Ishikawa (cell line): ENCODE data around the gene NIPA2.

ENCODE experiments used
- CEBPB ChIP-seq: IDR thresholded peaks from 2 replicates; pipeline ENCODE4 v1.6.1; 2012
- EGR1 ChIP-seq: IDR thresholded peaks from 2 replicates; pipeline ENCODE4 v1.6.1; 2012
- EP300 ChIP-seq: IDR thresholded peaks from 2 replicates; pipeline ENCODE4 v1.6.1; 2012; ENCODE audit warnings: borderline replicate concordance
- NFIC ChIP-seq: IDR thresholded peaks from 2 replicates; pipeline ENCODE4 v1.6.1; 2012
- RAD21 ChIP-seq: IDR thresholded peaks from 2 replicates; pipeline ENCODE4 v1.6.1; 2012; ENCODE audit warnings: low read depth
- TAF1 ChIP-seq: IDR thresholded peaks from 2 replicates; pipeline ENCODE4 v1.6.1; 2012; ENCODE audit warnings: low read depth, mild to moderate bottlenecking
- TCF12 ChIP-seq: IDR thresholded peaks from 2 replicates; pipeline ENCODE4 v1.6.1; 2012; ENCODE audit warnings: low read depth
- YY1 ChIP-seq: IDR thresholded peaks from 2 replicates; pipeline ENCODE4 v1.6.1; 2012; ENCODE audit warnings: low read depth
- ZBTB7A ChIP-seq: IDR thresholded peaks from 2 replicates; pipeline ENCODE4 v1.6.1; 2012; ENCODE audit warnings: low read depth
- TF ChIP-seq, protein P1 (sequence below): IDR thresholded peaks from 2 replicates; pipeline ENCODE4 v1.6.1; 2012
- TF ChIP-seq, protein P2 (sequence below): IDR thresholded peaks from 2 replicates; pipeline ENCODE4 v1.6.1; 2012; ENCODE audit warnings: low read depth, mild to moderate bottlenecking
- TF ChIP-seq, protein P3 (sequence below): IDR thresholded peaks from 2 replicates; pipeline ENCODE4 v1.6.1; 2012

DNA sequence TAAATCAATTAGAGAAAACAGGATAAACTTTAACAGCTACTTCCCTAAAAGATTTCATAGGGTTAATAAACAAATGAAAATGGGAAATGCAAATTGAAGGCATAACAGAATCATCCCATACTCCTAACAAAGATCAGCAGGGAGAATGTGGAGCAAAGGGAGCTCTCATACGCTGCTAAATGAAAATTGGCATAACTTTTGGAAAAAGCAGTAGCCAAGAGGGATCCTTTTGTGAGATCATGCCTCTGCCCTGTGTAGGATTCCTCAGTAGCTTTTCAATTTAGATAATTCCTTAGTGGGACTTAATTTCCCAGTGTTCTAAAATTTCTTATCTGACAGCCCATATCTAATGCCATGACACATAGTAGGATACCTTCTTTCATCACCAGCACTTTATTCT lies 18.2 kb downstream of the NIPA2 start:
- TF ChIP-seq TAF1 (no peak), RAD21 (no peak), CEBPB (no peak), EGR1 (no peak), YY1 (no peak), NFIC (no peak), EP300 (no peak), TCF12 (no peak), ZBTB7A (no peak)
- TF ChIP-seq, protein P1, sequence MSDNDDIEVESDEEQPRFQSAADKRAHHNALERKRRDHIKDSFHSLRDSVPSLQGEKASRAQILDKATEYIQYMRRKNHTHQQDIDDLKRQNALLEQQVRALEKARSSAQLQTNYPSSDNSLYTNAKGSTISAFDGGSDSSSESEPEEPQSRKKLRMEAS: no peak
- TF ChIP-seq, protein P2, sequence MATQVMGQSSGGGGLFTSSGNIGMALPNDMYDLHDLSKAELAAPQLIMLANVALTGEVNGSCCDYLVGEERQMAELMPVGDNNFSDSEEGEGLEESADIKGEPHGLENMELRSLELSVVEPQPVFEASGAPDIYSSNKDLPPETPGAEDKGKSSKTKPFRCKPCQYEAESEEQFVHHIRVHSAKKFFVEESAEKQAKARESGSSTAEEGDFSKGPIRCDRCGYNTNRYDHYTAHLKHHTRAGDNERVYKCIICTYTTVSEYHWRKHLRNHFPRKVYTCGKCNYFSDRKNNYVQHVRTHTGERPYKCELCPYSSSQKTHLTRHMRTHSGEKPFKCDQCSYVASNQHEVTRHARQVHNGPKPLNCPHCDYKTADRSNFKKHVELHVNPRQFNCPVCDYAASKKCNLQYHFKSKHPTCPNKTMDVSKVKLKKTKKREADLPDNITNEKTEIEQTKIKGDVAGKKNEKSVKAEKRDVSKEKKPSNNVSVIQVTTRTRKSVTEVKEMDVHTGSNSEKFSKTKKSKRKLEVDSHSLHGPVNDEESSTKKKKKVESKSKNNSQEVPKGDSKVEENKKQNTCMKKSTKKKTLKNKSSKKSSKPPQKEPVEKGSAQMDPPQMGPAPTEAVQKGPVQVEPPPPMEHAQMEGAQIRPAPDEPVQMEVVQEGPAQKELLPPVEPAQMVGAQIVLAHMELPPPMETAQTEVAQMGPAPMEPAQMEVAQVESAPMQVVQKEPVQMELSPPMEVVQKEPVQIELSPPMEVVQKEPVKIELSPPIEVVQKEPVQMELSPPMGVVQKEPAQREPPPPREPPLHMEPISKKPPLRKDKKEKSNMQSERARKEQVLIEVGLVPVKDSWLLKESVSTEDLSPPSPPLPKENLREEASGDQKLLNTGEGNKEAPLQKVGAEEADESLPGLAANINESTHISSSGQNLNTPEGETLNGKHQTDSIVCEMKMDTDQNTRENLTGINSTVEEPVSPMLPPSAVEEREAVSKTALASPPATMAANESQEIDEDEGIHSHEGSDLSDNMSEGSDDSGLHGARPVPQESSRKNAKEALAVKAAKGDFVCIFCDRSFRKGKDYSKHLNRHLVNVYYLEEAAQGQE: no peak
- TF ChIP-seq, protein P3, sequence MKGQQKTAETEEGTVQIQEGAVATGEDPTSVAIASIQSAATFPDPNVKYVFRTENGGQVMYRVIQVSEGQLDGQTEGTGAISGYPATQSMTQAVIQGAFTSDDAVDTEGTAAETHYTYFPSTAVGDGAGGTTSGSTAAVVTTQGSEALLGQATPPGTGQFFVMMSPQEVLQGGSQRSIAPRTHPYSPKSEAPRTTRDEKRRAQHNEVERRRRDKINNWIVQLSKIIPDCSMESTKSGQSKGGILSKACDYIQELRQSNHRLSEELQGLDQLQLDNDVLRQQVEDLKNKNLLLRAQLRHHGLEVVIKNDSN: no peak
